ENCODE measurements around the gene PLXNA1.

Gene PLXNA1

GRCh38 chr3:126952983-126953660, 29.8 kb upstream of the PLXNA1 start:
- no peak for DNase-seq (ENCODE audit: low read depth, low spot score)

- no peak for DNase-seq (ENCODE audit: low read depth, low spot score)
These were observed 28.6 kb upstream of the PLXNA1 start for GRCh38 chr3:126954141-126954842.

- no peak for DNase-seq (ENCODE audit: low read depth, low spot score)
These were observed 27.7 kb upstream of the PLXNA1 start for GRCh38 chr3:126955004-126955790.

- DNase-seq (ENCODE audit: low read depth, low spot score): no peak
These were observed 26.6 kb upstream of the PLXNA1 start for GRCh38 chr3:126956361-126956760.

GRCh38 chr3:126956866-126957650, 25.9 kb upstream of the PLXNA1 start:
- DNase-seq (ENCODE audit: low read depth, low spot score): no peak

- DNase-seq (ENCODE audit: low read depth, low spot score): no peak
These were observed 24.9 kb upstream of the PLXNA1 start for GRCh38 chr3:126957776-126958637.

GRCh38 chr3:126958638-126959085, 24.3 kb upstream of the PLXNA1 start:
- DNase-seq (ENCODE audit: low read depth, low spot score): no peak

- no peak for DNase-seq (ENCODE audit: low read depth, low spot score)
These were observed 23.6 kb upstream of the PLXNA1 start for GRCh38 chr3:126959136-126959920.

- DNase-seq (ENCODE audit: low read depth, low spot score): no peak
These were observed 22.9 kb upstream of the PLXNA1 start for GRCh38 chr3:126959921-126960603.

GRCh38 chr3:126960604-126960995, 22.3 kb upstream of the PLXNA1 start:
- no peak for DNase-seq (ENCODE audit: low read depth, low spot score)

- DNase-seq (ENCODE audit: low read depth, low spot score): no peak
These were observed 21.6 kb upstream of the PLXNA1 start for GRCh38 chr3:126961191-126961790.

GRCh38 chr3:126961791-126962461, 21.0 kb upstream of the PLXNA1 start:
- no peak for DNase-seq (ENCODE audit: low read depth, low spot score)

GRCh38 chr3:126962756-126963155, 20.2 kb upstream of the PLXNA1 start:
- no peak for DNase-seq (ENCODE audit: low read depth, low spot score)

- DNase-seq (ENCODE audit: low read depth, low spot score): no peak
These were observed 19.4 kb upstream of the PLXNA1 start for GRCh38 chr3:126963261-126964190.

- DNase-seq (ENCODE audit: low read depth, low spot score): no peak
These were observed 18.7 kb upstream of the PLXNA1 start for GRCh38 chr3:126964261-126964660.

- DNase-seq (ENCODE audit: low read depth, low spot score): no peak
These were observed 18.0 kb upstream of the PLXNA1 start for GRCh38 chr3:126964950-126965349.

GRCh38 chr3:126965526-126966080, 17.3 kb upstream of the PLXNA1 start:
- DNase-seq (ENCODE audit: low read depth, low spot score): no peak
